Liver (tissue), 3 donors: ENCODE measurements around the gene PRKN.

Experiments used
- GABPA ChIP-seq, 2 donors: IDR thresholded peaks in 1 of 2; conservative IDR thresholded peaks in 1 of 2; 2 replicates each; pipeline ENCODE4 v1.6.1; 2016; ENCODE audit warnings: antibody characterized with exemption in 2 of 2, mild to moderate bottlenecking in 1 of 2, moderate library complexity in 1 of 2
- HNF4A ChIP-seq, 2 donors: conservative IDR thresholded peaks; 2 replicates each; pipeline ENCODE4 v1.6.1; 2016; ENCODE audit warnings: antibody characterized with exemption in 2 of 2, mild to moderate bottlenecking in 2 of 2
- JUND ChIP-seq, 2 donors: IDR thresholded peaks; 2 replicates each; pipeline ENCODE4 v1.6.1; 2016; ENCODE audit warnings: antibody characterized with exemption in 2 of 2
- NR2F2 ChIP-seq: IDR thresholded peaks from 2 replicates; pipeline ENCODE4 v1.6.1; 2016; ENCODE audit warnings: antibody characterized with exemption
- RAD21 ChIP-seq, 2 donors: IDR thresholded peaks; 2 replicates each; pipeline ENCODE4 v1.6.1; 2016; ENCODE audit warnings: antibody characterized with exemption in 2 of 2, mild to moderate bottlenecking in 2 of 2
- SP1 ChIP-seq: IDR thresholded peaks from 2 replicates; pipeline ENCODE4 v1.6.1; 2018; ENCODE audit warnings: antibody characterized with exemption, mild to moderate bottlenecking
- TAF1 ChIP-seq: conservative IDR thresholded peaks from 2 replicates; pipeline ENCODE4 v1.6.1; 2016; ENCODE audit warnings: antibody characterized with exemption, mild to moderate bottlenecking
- YY1 ChIP-seq: IDR thresholded peaks from 2 replicates; pipeline ENCODE4 v1.6.1; 2016; ENCODE audit warnings: antibody characterized with exemption, mild to moderate bottlenecking
- TF ChIP-seq, protein P1 (sequence below): fragments of 150-350 bp; IDR thresholded peaks from 2 replicates; pipeline ENCODE4 v1.5.1; 2017; ENCODE audit warnings: improper control_type of control experiment, low read depth, low read length; ENCODE audit not compliant: missing input control
- TF ChIP-seq, protein P2 (sequence below): IDR thresholded peaks from 2 replicates; pipeline ENCODE4 v1.6.1; 2016; ENCODE audit warnings: antibody characterized with exemption, mild to moderate bottlenecking
- TF ChIP-seq, protein P3 (sequence below): IDR thresholded peaks from 2 replicates; pipeline ENCODE4 v1.6.1; 2016; ENCODE audit warnings: antibody characterized with exemption
- TF ChIP-seq, protein P4 (sequence below): IDR thresholded peaks from 2 replicates; pipeline ENCODE4 v1.6.1; 2016; ENCODE audit warnings: antibody characterized with exemption
- TF ChIP-seq, protein P5 (sequence below): IDR thresholded peaks from 2 replicates; pipeline ENCODE4 v1.6.1; 2016; ENCODE audit warnings: antibody characterized with exemption
- donor health status: healthy.
- donor health status: healthy.

DNA sequence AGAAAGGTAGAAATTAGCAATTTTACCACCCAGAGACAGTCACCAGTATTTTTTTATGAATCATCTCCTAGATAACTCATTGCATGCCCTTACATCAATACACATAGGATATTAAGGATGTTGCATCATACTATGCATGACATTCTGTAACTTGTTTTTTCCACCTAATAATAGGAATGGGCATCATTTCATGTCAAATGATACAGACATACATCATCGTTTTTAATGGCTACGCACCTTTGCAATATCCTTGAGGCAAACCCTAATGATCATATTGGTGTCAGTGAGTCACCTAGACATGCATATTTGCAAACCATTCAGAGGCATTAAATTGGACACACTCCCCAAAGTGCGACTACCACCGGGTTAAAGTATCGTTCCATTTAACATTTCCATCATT lies 1144.0 kb downstream of the PRKN start:
- TF ChIP-seq, protein P1, sequence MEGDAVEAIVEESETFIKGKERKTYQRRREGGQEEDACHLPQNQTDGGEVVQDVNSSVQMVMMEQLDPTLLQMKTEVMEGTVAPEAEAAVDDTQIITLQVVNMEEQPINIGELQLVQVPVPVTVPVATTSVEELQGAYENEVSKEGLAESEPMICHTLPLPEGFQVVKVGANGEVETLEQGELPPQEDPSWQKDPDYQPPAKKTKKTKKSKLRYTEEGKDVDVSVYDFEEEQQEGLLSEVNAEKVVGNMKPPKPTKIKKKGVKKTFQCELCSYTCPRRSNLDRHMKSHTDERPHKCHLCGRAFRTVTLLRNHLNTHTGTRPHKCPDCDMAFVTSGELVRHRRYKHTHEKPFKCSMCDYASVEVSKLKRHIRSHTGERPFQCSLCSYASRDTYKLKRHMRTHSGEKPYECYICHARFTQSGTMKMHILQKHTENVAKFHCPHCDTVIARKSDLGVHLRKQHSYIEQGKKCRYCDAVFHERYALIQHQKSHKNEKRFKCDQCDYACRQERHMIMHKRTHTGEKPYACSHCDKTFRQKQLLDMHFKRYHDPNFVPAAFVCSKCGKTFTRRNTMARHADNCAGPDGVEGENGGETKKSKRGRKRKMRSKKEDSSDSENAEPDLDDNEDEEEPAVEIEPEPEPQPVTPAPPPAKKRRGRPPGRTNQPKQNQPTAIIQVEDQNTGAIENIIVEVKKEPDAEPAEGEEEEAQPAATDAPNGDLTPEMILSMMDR, result no peak
- TF ChIP-seq YY1 (no peak), RAD21 (IDR thresholded peaks at IDR 0.05) (no peak), SP1 (no peak), GABPA (IDR thresholded peaks at IDR 0.05 in 1 of 2, conservative IDR thresholded peaks at IDR 0.05 in 1 of 2) (no peak), JUND (IDR thresholded peaks at IDR 0.05) (no peak), HNF4A (conservative IDR thresholded peaks at IDR 0.05) (no peak), TAF1 (no peak), NR2F2 (no peak)
- TF ChIP-seq, protein P2, sequence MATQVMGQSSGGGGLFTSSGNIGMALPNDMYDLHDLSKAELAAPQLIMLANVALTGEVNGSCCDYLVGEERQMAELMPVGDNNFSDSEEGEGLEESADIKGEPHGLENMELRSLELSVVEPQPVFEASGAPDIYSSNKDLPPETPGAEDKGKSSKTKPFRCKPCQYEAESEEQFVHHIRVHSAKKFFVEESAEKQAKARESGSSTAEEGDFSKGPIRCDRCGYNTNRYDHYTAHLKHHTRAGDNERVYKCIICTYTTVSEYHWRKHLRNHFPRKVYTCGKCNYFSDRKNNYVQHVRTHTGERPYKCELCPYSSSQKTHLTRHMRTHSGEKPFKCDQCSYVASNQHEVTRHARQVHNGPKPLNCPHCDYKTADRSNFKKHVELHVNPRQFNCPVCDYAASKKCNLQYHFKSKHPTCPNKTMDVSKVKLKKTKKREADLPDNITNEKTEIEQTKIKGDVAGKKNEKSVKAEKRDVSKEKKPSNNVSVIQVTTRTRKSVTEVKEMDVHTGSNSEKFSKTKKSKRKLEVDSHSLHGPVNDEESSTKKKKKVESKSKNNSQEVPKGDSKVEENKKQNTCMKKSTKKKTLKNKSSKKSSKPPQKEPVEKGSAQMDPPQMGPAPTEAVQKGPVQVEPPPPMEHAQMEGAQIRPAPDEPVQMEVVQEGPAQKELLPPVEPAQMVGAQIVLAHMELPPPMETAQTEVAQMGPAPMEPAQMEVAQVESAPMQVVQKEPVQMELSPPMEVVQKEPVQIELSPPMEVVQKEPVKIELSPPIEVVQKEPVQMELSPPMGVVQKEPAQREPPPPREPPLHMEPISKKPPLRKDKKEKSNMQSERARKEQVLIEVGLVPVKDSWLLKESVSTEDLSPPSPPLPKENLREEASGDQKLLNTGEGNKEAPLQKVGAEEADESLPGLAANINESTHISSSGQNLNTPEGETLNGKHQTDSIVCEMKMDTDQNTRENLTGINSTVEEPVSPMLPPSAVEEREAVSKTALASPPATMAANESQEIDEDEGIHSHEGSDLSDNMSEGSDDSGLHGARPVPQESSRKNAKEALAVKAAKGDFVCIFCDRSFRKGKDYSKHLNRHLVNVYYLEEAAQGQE, result no peak
- TF ChIP-seq, protein P3, sequence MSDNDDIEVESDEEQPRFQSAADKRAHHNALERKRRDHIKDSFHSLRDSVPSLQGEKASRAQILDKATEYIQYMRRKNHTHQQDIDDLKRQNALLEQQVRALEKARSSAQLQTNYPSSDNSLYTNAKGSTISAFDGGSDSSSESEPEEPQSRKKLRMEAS, result no peak
- TF ChIP-seq, protein P4, sequence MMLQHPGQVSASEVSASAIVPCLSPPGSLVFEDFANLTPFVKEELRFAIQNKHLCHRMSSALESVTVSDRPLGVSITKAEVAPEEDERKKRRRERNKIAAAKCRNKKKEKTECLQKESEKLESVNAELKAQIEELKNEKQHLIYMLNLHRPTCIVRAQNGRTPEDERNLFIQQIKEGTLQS, result no peak
- TF ChIP-seq, protein P5, sequence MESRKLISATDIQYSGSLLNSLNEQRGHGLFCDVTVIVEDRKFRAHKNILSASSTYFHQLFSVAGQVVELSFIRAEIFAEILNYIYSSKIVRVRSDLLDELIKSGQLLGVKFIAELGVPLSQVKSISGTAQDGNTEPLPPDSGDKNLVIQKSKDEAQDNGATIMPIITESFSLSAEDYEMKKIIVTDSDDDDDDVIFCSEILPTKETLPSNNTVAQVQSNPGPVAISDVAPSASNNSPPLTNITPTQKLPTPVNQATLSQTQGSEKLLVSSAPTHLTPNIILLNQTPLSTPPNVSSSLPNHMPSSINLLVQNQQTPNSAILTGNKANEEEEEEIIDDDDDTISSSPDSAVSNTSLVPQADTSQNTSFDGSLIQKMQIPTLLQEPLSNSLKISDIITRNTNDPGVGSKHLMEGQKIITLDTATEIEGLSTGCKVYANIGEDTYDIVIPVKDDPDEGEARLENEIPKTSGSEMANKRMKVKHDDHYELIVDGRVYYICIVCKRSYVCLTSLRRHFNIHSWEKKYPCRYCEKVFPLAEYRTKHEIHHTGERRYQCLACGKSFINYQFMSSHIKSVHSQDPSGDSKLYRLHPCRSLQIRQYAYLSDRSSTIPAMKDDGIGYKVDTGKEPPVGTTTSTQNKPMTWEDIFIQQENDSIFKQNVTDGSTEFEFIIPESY, result no peak
